Measurements from ENCODE around the gene B4GALNT3.

The B4GALNT3 gene

GRCh38 chr12:480831-481816 is 21.4 kb downstream of the B4GALNT3 start:
- no peak for TF ChIP-seq CTCF (IDR thresholded peaks at IDR 0.05; ENCODE audit: insufficient read depth, missing control alignments)
- FAIRE-seq: no peak
- DNase-seq (ENCODE audit: insufficient read length, low spot score): no peak

- FAIRE-seq: no peak
These were observed 22.3 kb downstream of the B4GALNT3 start for GRCh38 chr12:482061-482460.

GRCh38 chr12:484096-484495 is 24.4 kb downstream of the B4GALNT3 start:
- DNase-seq (ENCODE audit: insufficient read length, low spot score) (no peak), FAIRE-seq (no peak)
- no peak for TF ChIP-seq CTCF (IDR thresholded peaks at IDR 0.05; ENCODE audit: insufficient read depth, missing control alignments)

More at GRCh38 chr12:482061-482460, 22.3 kb downstream of the B4GALNT3 start:
- TF ChIP-seq CTCF (IDR thresholded peaks at IDR 0.05; ENCODE audit: insufficient read depth, missing control alignments): no peak
- DNase-seq (ENCODE audit: insufficient read length, low spot score): no peak

GRCh38 chr12:490260-490659 is 30.5 kb downstream of the B4GALNT3 start:
- FAIRE-seq: no peak
- TF ChIP-seq CTCF (IDR thresholded peaks at IDR 0.05; ENCODE audit: insufficient read depth, missing control alignments): no peak

GRCh38 chr12:495466-495865 is 35.7 kb downstream of the B4GALNT3 start:
- TF ChIP-seq CTCF (IDR thresholded peaks at IDR 0.05; ENCODE audit: insufficient read depth, missing control alignments): no peak
- DNase-seq (ENCODE audit: insufficient read length, low spot score) (no peak), FAIRE-seq (no peak)

More at GRCh38 chr12:490260-490659, 30.5 kb downstream of the B4GALNT3 start:
- no peak for DNase-seq (ENCODE audit: insufficient read length, low spot score)

- TF ChIP-seq CTCF (IDR thresholded peaks at IDR 0.05; ENCODE audit: insufficient read depth, missing control alignments): no peak
- no peak for FAIRE-seq
- no peak for DNase-seq (ENCODE audit: insufficient read length, low spot score)
These were observed 37.0 kb downstream of the B4GALNT3 start for GRCh38 chr12:496736-497135.

Measured in D721Med (cell line).